H1 (cell line): ENCODE results near the gene MCC. TPM values are rescaled to one million over a fixed set of nuclear protein-coding genes. Genes with fewer than 3 reads are reported as not detected.

Experiments used
- CTCF ChIA-PET: fragments of 300-600 bp; sonication (Branson Sonifier 250); formaldehyde crosslinking; loops from one replicate; lab custom pipeline; 2021; ENCODE audit not compliant: partially characterized antibody; lab: Charles Lee
- POLR2A ChIA-PET: fragments of 300-600 bp; sonication (Branson Sonifier 250); formaldehyde crosslinking; loops from one replicate; lab custom pipeline; 2021; ENCODE audit warnings: inconsistent platforms; ENCODE audit not compliant: partially characterized antibody; lab: Charles Lee
- DNase-seq, 2 experiments: peaks; one replicate each; pipeline versions ENCODE4 v3.0.0 to v3.0.0-alpha.2; 2010 to 2022; ENCODE audit warnings: low spot score in 2 of 2, low read depth in 1 of 2, mixed read lengths in 1 of 2
- FAIRE-seq: peaks from 2 replicates; lab custom pipeline; 2011; peaks lifted over from hg19 to GRCh38; lab: Jason Lieb, UNC
- H2AFZ ChIP-seq: 2 replicates; pipeline ENCODE4 v1.8.1; 2012; ENCODE audit warnings: low read length, inconsistent platforms
- H2AK5ac ChIP-seq: 2 replicates; pipeline ENCODE4 v1.6.1; 2013; ENCODE audit warnings: low read depth, low read length
- H2BK120ac ChIP-seq: replicated peaks from 2 replicates; pipeline ENCODE3; 2013; ENCODE audit warnings: low read depth, low read length, inconsistent platforms
- H2BK12ac ChIP-seq: 2 replicates; pipeline ENCODE4 v1.6.1; 2013; ENCODE audit warnings: low read depth, low read length
- H2BK15ac ChIP-seq: 2 replicates; pipeline ENCODE4 v1.6.1; 2013; ENCODE audit warnings: low read length
- H2BK20ac ChIP-seq: 2 replicates; pipeline ENCODE4 v1.6.1; 2013; ENCODE audit warnings: low read length
- H2BK5ac ChIP-seq: 2 replicates; pipeline ENCODE4 v1.6.1; 2013; ENCODE audit warnings: low read depth, low read length
- H3K14ac ChIP-seq: 2 replicates; pipeline ENCODE4 v1.6.1; 2013; ENCODE audit warnings: inconsistent platforms; ENCODE audit not compliant: insufficient read length
- H3K18ac ChIP-seq: 2 replicates; pipeline ENCODE4 v1.6.1; 2013; ENCODE audit warnings: low read length; ENCODE audit errors: extremely low read depth
- H3K23ac ChIP-seq: 2 replicates; pipeline ENCODE4 v1.6.1; 2013; ENCODE audit warnings: inconsistent platforms; ENCODE audit not compliant: insufficient read length
- H3K23me2 ChIP-seq: 2 replicates; pipeline ENCODE4 v1.6.1; 2013; ENCODE audit warnings: low read depth, low read length
- H3K27ac ChIP-seq: 2 replicates; pipeline ENCODE4 v1.6.1; 2011; ENCODE audit warnings: low read depth, low read length, inconsistent platforms
- H3K27me3 ChIP-seq, 4 experiments: replicated peaks in 1 of 4; 1 replicate in 1 of 4; 2 replicates in 3 of 4; pipeline versions ENCODE4 v1.6.1 to v1.8.1; 2011 to 2013; ENCODE audit warnings: low read length in 3 of 4, mild to moderate bottlenecking in 3 of 4, inconsistent platforms in 2 of 4, mixed read lengths in 2 of 4, moderate library complexity in 1 of 4; ENCODE audit not compliant: control insufficient read depth in 3 of 4, insufficient read depth in 3 of 4; ENCODE audit errors: extremely low read depth in 1 of 4
- H3K36me3 ChIP-seq, 4 experiments: 2 replicates each; pipeline versions ENCODE4 v1.6.1 to v1.8.1; 2011 to 2013; ENCODE audit warnings: mild to moderate bottlenecking in 4 of 4, low read length in 3 of 4, moderate library complexity in 2 of 4, control low read depth in 1 of 4, inconsistent platforms in 1 of 4; ENCODE audit not compliant: insufficient read depth in 4 of 4, control insufficient read depth in 2 of 4
- H3K4ac ChIP-seq: replicated peaks from 2 replicates; pipeline ENCODE3; 2013; ENCODE audit warnings: low read length, low read depth, mixed read lengths, inconsistent platforms; ENCODE audit not compliant: insufficient read length
- H3K4me1 ChIP-seq, 4 experiments: replicated peaks in 1 of 4; 1 replicate in 1 of 4; 2 replicates in 3 of 4; pipeline versions ENCODE4 v1.6.1 to v1.8.1; 2011 to 2013; ENCODE audit warnings: low read length in 3 of 4, inconsistent platforms in 2 of 4, mixed read lengths in 1 of 4; ENCODE audit not compliant: insufficient read depth in 4 of 4, control insufficient read depth in 3 of 4
- H3K4me2 ChIP-seq, 2 experiments: 2 replicates each; pipeline versions ENCODE4 v1.6.1 to v1.8.1; 2011 to 2013; ENCODE audit warnings: low read depth in 2 of 2, low read length in 2 of 2, control low read depth in 1 of 2, inconsistent platforms in 1 of 2, mild to moderate bottlenecking in 1 of 2; ENCODE audit not compliant: insufficient read depth in 1 of 2
- H3K4me3 ChIP-seq, 4 experiments: fragments of 200-600, 300-600 bp in 1 of 4; sonication (generic), shearing (Covaris generic), sonication (Bioruptor Twin) in 1 of 4; 2 replicates each; pipeline versions ENCODE4 v1.5.1 to v1.8.1; 2011 to 2016; ENCODE audit warnings: low read length in 4 of 4, low read depth in 3 of 4, control low read depth in 2 of 4, inconsistent platforms in 2 of 4, mild to moderate bottlenecking in 2 of 4, mixed read lengths in 1 of 4, moderate library complexity in 1 of 4; ENCODE audit not compliant: insufficient read depth in 2 of 4; ENCODE audit errors: extremely low read depth in 1 of 4
- H3K56ac ChIP-seq: replicated peaks from 2 replicates; pipeline ENCODE3; 2013; ENCODE audit warnings: low read depth, mild to moderate bottlenecking, mixed read lengths, low read length, inconsistent platforms; ENCODE audit not compliant: insufficient read length
- H3K79me1 ChIP-seq: 2 replicates; pipeline ENCODE4 v1.6.1; 2013; ENCODE audit warnings: low read depth, low read length, control low read depth
- H3K79me2 ChIP-seq, 2 experiments: 2 replicates each; pipeline versions ENCODE4 v1.6.1 to v1.8.1; 2012 to 2013; ENCODE audit warnings: low read length in 2 of 2, mild to moderate bottlenecking in 2 of 2, inconsistent platforms in 1 of 2; ENCODE audit not compliant: insufficient read depth in 2 of 2, control insufficient read depth in 1 of 2
- H3K9ac ChIP-seq, 4 experiments: replicated peaks in 1 of 4; 1 replicate in 1 of 4; 2 replicates in 3 of 4; pipeline versions ENCODE4 v1.6.1 to v1.8.1; 2011 to 2013; ENCODE audit warnings: low read depth in 3 of 4, low read length in 3 of 4, control low read depth in 2 of 4, mild to moderate bottlenecking in 2 of 4, moderate library complexity in 2 of 4, inconsistent platforms in 1 of 4; ENCODE audit errors: extremely low read depth in 1 of 4
- H3K9me3 ChIP-seq, 2 experiments: 2 replicates each; pipeline versions ENCODE4 v1.6.1 to v1.8.1; 2012 to 2013; ENCODE audit warnings: mild to moderate bottlenecking in 2 of 2, moderate library complexity in 2 of 2, control low read depth in 1 of 2, inconsistent platforms in 1 of 2, low read depth in 1 of 2, low read length in 1 of 2, mixed read lengths in 1 of 2; ENCODE audit not compliant: insufficient read depth in 2 of 2
- H4K20me1 ChIP-seq, 2 experiments: replicated peaks in 1 of 2; 2 replicates each; pipeline versions ENCODE3 to v1.8.1; 2011 to 2013; ENCODE audit warnings: inconsistent platforms in 2 of 2, low read length in 2 of 2, mild to moderate bottlenecking in 1 of 2; ENCODE audit not compliant: insufficient read depth in 2 of 2, control insufficient read depth in 1 of 2
- H4K5ac ChIP-seq: 2 replicates; pipeline ENCODE4 v1.6.1; 2013; ENCODE audit warnings: low read length, low read depth, mixed read lengths, inconsistent platforms; ENCODE audit not compliant: insufficient read length
- H4K8ac ChIP-seq: 2 replicates; pipeline ENCODE4 v1.8.0; 2013; ENCODE audit warnings: mild to moderate bottlenecking, moderate library complexity, low read length, inconsistent platforms; ENCODE audit not compliant: insufficient read depth; ENCODE audit errors: extremely low read depth
- H4K91ac ChIP-seq: replicated peaks from 2 replicates; pipeline ENCODE3; 2013; ENCODE audit warnings: low read length, mixed read lengths, inconsistent platforms; ENCODE audit not compliant: insufficient read length
- CBX8 ChIP-seq: fragments of 300-800, 300-1000 bp; sonication (generic); IDR thresholded peaks from 2 replicates; pipeline ENCODE4 v1.7.1; 2016; ENCODE audit warnings: low read depth, low read length, borderline replicate concordance
- EGR1 ChIP-seq: IDR thresholded peaks from 2 replicates; pipeline ENCODE4 v1.6.1; 2011; ENCODE audit warnings: low read depth, low read length, borderline replicate concordance
- KDM5A ChIP-seq: fragments of 200-600 bp; IDR thresholded peaks from 2 replicates; pipeline ENCODE4 v1.7.1; 2012; ENCODE audit warnings: mild to moderate bottlenecking, low read length, inconsistent platforms, mixed read lengths
- MAFK ChIP-seq: IDR thresholded peaks from 2 replicates; pipeline ENCODE4 v1.6.1; 2012; ENCODE audit warnings: low read depth, mild to moderate bottlenecking, improper control_type of control experiment, low read length
- PHF8 ChIP-seq: fragments of 200-600 bp; sonication (generic); conservative IDR thresholded peaks from 2 replicates; pipeline ENCODE4 v1.7.1; 2012; ENCODE audit warnings: low read depth, mild to moderate bottlenecking, inconsistent platforms, low read length, moderate library complexity
- POLR2A ChIP-seq, 2 experiments: IDR thresholded peaks; 1 replicate in 1 of 2; 2 replicates in 1 of 2; pipeline ENCODE4 v1.6.1; 2011; ENCODE audit warnings: low read depth in 2 of 2, low read length in 2 of 2, mild to moderate bottlenecking in 2 of 2; ENCODE audit errors: control extremely low read depth in 1 of 2
- RAD21 ChIP-seq, 2 experiments: IDR thresholded peaks in 1 of 2; conservative IDR thresholded peaks in 1 of 2; 2 replicates each; pipeline ENCODE4 v1.6.1; 2011; ENCODE audit warnings: low read depth in 2 of 2, low read length in 2 of 2, improper control_type of control experiment in 1 of 2, inconsistent platforms in 1 of 2, mild to moderate bottlenecking in 1 of 2, moderate library complexity in 1 of 2
- SIRT6 ChIP-seq: IDR thresholded peaks from one replicate; pipeline ENCODE4 v1.7.1; 2012; ENCODE audit warnings: low read length, inconsistent platforms
- SIX5 ChIP-seq: IDR thresholded peaks from 2 replicates; pipeline ENCODE4 v1.6.1; 2011; ENCODE audit warnings: mild to moderate bottlenecking, low read depth, low read length
- WGBS, 2 experiments: shearing (Covaris generic) in 1 of 2; methylation state at CpG; one replicate each; pipeline versions ENCODE4 v1.1.6 to v1.1.7; 2013 to 2015; ENCODE audit warnings: low lambda C conversion rate in 2 of 2, mixed read lengths in 2 of 2, inconsistent platforms in 1 of 2, low coverage in 1 of 2, missing lambda C conversion rate in 1 of 2; ENCODE audit not compliant: insufficient replicate concordance in 2 of 2, insufficient coverage in 1 of 2, insufficient read length in 1 of 2; ENCODE audit errors: extremely low coverage in 1 of 2, missing lambda C conversion rate in 1 of 2; 5-methylcytosine and 5-hydroxymethylcytosine counted together
- polyA plus RNA-seq, 7 experiments: library from polyadenylated mRNA; depleted of rRNA in 3 of 7; stranded (reverse) in 5 of 7; unstranded in 2 of 7; fragments of >200 nt in 5 of 7; fragments of 200-250 nt in 2 of 7; gene quantifications; 1 replicate in 5 of 7; 2 replicates in 1 of 7; 4 replicates in 1 of 7; pipeline versions ENCODE4 v1.2.1 to v1.2.3, GENCODE V29; 2011 to 2013; ENCODE audit warnings: missing spikeins in 2 of 7, mixed read lengths in 2 of 7
- total RNA-seq: library from RNA; stranded (reverse); fragmentation: NEBNext Ultra II Directional; extraction: Animal tissue kit (Norgen Biotek cat#: 25700); gene quantifications from 2 replicates; pipeline ENCODE4 v1.2.1, GENCODE V29; 2021
- TF ChIP-seq, protein P1 (sequence below), 3 experiments: IDR thresholded peaks; 1 replicate in 2 of 3; 2 replicates in 1 of 3; pipeline versions ENCODE4 v1.5.1 to v1.6.1; 2011; ENCODE audit warnings: low read length in 3 of 3, mild to moderate bottlenecking in 3 of 3, inconsistent platforms in 2 of 3, low read depth in 1 of 3, moderate library complexity in 1 of 3; ENCODE audit not compliant: insufficient read depth in 1 of 3; ENCODE audit errors: control extremely low read depth in 1 of 3
- TF ChIP-seq, protein P2 (sequence below): IDR thresholded peaks from 2 replicates; pipeline ENCODE4 v1.6.1; 2012; ENCODE audit warnings: inconsistent platforms

MCC gene
- total and polyA plus RNA-seq, 2 of the 8 experiments (the other 6 are each of a cell fraction or from before 2014, with no cell fraction given), result 2.6 to 18.3 TPM

DNA sequence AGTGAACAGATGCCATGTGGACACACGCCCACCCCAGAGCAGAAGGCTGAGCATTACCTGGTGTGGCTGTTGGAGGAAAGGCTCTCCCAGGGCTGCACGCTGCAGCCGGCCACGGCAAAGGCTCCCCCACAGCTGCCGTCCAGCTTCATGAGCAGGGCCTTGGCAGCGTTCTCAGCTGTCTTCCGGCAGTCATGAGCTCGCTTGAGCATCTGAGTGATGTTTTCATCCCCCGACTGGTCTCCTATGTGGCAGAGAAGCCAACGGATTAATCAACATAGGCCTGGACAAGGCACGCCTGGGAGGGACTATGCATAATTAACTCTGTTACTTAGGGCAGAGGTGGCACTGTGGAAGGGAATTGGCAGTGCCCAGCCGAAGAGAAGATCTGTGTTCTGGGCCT lies 424.3 kb downstream of the MCC start:
- Histone ChIP-seq H3K27me3 (no peaks in the 10 kb centered on the region), H4K91ac (no peak overlapping the region), H3K4me2 (no peak overlapping the region), H3K14ac (no peak overlapping the region), H2BK15ac (no peak overlapping the region), H4K5ac (no peak overlapping the region), H3K79me2 (no peaks in the 10 kb centered on the region), H2AK5ac (no peak overlapping the region), H3K79me1 (no peaks in the 10 kb centered on the region), H3K4me1 (peaks cover 0 to under 1% (median 0%) of the 10 kb centered on the region in 4 experiments; a peak in 1 of 7 replicates), H4K8ac (no peak overlapping the region; the same call in 1 of the 2 replicates), H3K23ac (no peak overlapping the region), H3K4ac (no peak overlapping the region), H3K56ac (no peak overlapping the region), H3K9me3 (no peaks in the 10 kb centered on the region), H3K18ac (no peak overlapping the region), H2BK5ac (no peak overlapping the region), H3K36me3 (peaks cover 0 to 8% (median 3%) of the 10 kb centered on the region in 4 experiments; a peak in 2 of 8 replicates), H2BK20ac (no peak overlapping the region), H3K9ac (no peak overlapping the region), H2BK12ac (no peak overlapping the region), H3K23me2 (no peaks in the 10 kb centered on the region), H3K4me3 (no peak overlapping the region), H2AFZ (no peak overlapping the region), H2BK120ac (no peak overlapping the region), H4K20me1 (no peaks in the 10 kb centered on the region), H3K27ac (no peak overlapping the region)
- POLR2A ChIA-PET, result no interaction called here
- 87% methylated on average over 12 of the region's 12 CpGs; no CpG with 5 or more reads in 1 of the 2 experiments for WGBS, 2 experiments
- DNase-seq (no peak), FAIRE-seq (no peak)
- CTCF ChIA-PET, result interaction anchor here (0.8 to 3.8 kb wide), 4 partner anchors 18 to 268 kb away, joined by 3 to 13 read pairs (median 3); no protein-coding TSS in a partner anchor
- TF ChIP-seq PHF8 (no peak), SIRT6 (no peak), SIX5 (no peak), MAFK (no peak), RAD21 (IDR thresholded peaks at IDR 0.05 in 1 of 2, conservative IDR thresholded peaks at IDR 0.05 in 1 of 2; ENCODE audit: low read depth in 2 of 2, low read length in 2 of 2) (no peak), CBX8 (no peak), EGR1 (no peak), KDM5A (no peak), POLR2A (IDR thresholded peaks at IDR 0.05; ENCODE audit: control extremely low read depth in 1 of 2, low read depth in 2 of 2, low read length in 2 of 2) (no peak)
- TF ChIP-seq, protein P1, sequence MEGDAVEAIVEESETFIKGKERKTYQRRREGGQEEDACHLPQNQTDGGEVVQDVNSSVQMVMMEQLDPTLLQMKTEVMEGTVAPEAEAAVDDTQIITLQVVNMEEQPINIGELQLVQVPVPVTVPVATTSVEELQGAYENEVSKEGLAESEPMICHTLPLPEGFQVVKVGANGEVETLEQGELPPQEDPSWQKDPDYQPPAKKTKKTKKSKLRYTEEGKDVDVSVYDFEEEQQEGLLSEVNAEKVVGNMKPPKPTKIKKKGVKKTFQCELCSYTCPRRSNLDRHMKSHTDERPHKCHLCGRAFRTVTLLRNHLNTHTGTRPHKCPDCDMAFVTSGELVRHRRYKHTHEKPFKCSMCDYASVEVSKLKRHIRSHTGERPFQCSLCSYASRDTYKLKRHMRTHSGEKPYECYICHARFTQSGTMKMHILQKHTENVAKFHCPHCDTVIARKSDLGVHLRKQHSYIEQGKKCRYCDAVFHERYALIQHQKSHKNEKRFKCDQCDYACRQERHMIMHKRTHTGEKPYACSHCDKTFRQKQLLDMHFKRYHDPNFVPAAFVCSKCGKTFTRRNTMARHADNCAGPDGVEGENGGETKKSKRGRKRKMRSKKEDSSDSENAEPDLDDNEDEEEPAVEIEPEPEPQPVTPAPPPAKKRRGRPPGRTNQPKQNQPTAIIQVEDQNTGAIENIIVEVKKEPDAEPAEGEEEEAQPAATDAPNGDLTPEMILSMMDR (IDR thresholded peaks at IDR 0.05; ENCODE audit: control extremely low read depth in 1 of 3, insufficient read depth in 1 of 3, low read depth in 1 of 3, low read length in 3 of 3), result no peak
- TF ChIP-seq, protein P2, sequence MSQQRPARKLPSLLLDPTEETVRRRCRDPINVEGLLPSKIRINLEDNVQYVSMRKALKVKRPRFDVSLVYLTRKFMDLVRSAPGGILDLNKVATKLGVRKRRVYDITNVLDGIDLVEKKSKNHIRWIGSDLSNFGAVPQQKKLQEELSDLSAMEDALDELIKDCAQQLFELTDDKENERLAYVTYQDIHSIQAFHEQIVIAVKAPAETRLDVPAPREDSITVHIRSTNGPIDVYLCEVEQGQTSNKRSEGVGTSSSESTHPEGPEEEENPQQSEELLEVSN, result no peak
